ENCODE data around the gene CX3CL1. TPM values are rescaled to one million over a fixed set of nuclear protein-coding genes. Genes with fewer than 3 reads are reported as not detected.
"Not testable (repeated sequence)": the region's sequence is repeated elsewhere in the genome, so short reads cannot be mapped to it uniquely, and the experiment has no call there.

CX3CL1 gene
- total and polyA plus RNA-seq, 9 of the 15 experiments (the other 6 are each of a cell fraction or from before 2014, with no cell fraction given): 0.09 TPM; not detected in 8

GRCh38 chr16:57343221-57343620 lies 29.1 kb upstream of the CX3CL1 start:
- H3K27ac ChIP-seq (ENCODE audit: extremely low read depth, low read depth, low read length): no peak overlapping the region
- in situ Hi-C loops (cut with MboI) (no loop called here), intact Hi-C loops (cut with micrococcal nuclease) (no loop called here)
- no peak overlapping the region for H3K9ac ChIP-seq (ENCODE audit: insufficient read depth in 1 of 2, low read depth in 2 of 2, low read length in 2 of 2)
- no peaks in the 10 kb centered on the region for H3K9me3 ChIP-seq (replicated peaks; ENCODE audit: control insufficient read depth, insufficient read depth, low read depth, low read length)
- TF ChIP-seq CTCF (IDR thresholded peaks at IDR 0.05 in 2 of 3, conservative IDR thresholded peaks at IDR 0.05 in 1 of 3; ENCODE audit: insufficient read depth in 2 of 3, low read depth in 1 of 3, low read length in 3 of 3): no peak
- TF ChIP-seq EWSR1 (IDR thresholded peaks at IDR 0.05; ENCODE audit: borderline replicate concordance, low read depth, partially characterized antibody): no peak
- no peak for TF ChIP-seq MAFK (IDR thresholded peaks at IDR 0.05; ENCODE audit: low read length)
- no peak for TF ChIP-seq TAF7 (tag; IDR thresholded peaks at IDR 0.05)
- no peak for TF ChIP-seq CHAMP1 (IDR thresholded peaks at IDR 0.05)
- no peak for TF ChIP-seq POLR2G (IDR thresholded peaks at IDR 0.05; ENCODE audit: low read depth, low read length)
- TF ChIP-seq ILF3 (IDR thresholded peaks at IDR 0.05; ENCODE audit: borderline replicate concordance): no peak
- no peak for TF ChIP-seq KLF16 (IDR thresholded peaks at IDR 0.05)
- TF ChIP-seq ZNF76 (CRISPR knock-in tag; IDR thresholded peaks at IDR 0.05; ENCODE audit: borderline replicate concordance): no peak
- TF ChIP-seq ZNF146 (CRISPR knock-in tag; IDR thresholded peaks at IDR 0.05; ENCODE audit: unreplicated experiment): no peak
- ATAC-seq (no peak), DNase-seq (ENCODE audit: extremely low read depth in 1 of 4, low spot score in 3 of 4) (no peak), FAIRE-seq (no peak)
- no TSS peak for BruUV-seq (replicated peaks)
- no peak overlapping the region for H3K4me3 ChIP-seq
- peaks cover 10 to 34% of the 10 kb centered on the region in 2 experiments; a peak in 4 of 5 replicates for H3K27me3 ChIP-seq (ENCODE audit: control insufficient read depth in 2 of 2, insufficient read depth in 2 of 2, low read length in 2 of 2)
- H3K9me1 ChIP-seq (ENCODE audit: control insufficient read depth, insufficient read depth, low read length): no peaks in the 10 kb centered on the region
- CTCF ChIA-PET (ENCODE audit: low intra/inter-chr PET ratio): no interaction called here
- no peak overlapping the region for H3K4me2 ChIP-seq (ENCODE audit: insufficient read depth, low read length)
- no peaks in the 10 kb centered on the region; a peak in 1 of 5 replicates for H3K4me1 ChIP-seq (replicated peaks in 1 of 2; ENCODE audit: control insufficient read depth in 2 of 2, insufficient read depth in 2 of 2, low read length in 2 of 2)
- H4K20me1 ChIP-seq (replicated peaks; ENCODE audit: control insufficient read depth, insufficient read depth, low read length): no peaks in the 10 kb centered on the region
- no peaks in the 10 kb centered on the region for H3K36me3 ChIP-seq (ENCODE audit: control insufficient read depth, insufficient read depth, low read length)
- WGBS (ENCODE audit: insufficient coverage, low coverage, missing lambda C conversion rate): under 1% methylated on average over 7 of the region's 7 CpGs
- H2AFZ ChIP-seq (ENCODE audit: low read depth, low read length): no peak overlapping the region
- H3K79me2 ChIP-seq (ENCODE audit: control insufficient read depth, insufficient read depth, low read length): no peaks in the 10 kb centered on the region
- POLR2A ChIA-PET: interaction anchor here (0.6 kb wide), 1 partner anchor 177 kb away, joined by 3 read pairs; no protein-coding TSS in a partner anchor

- H3K27ac ChIP-seq (ENCODE audit: extremely low read depth, low read depth, low read length); H3K79me2 ChIP-seq (ENCODE audit: control insufficient read depth, insufficient read depth, low read length); H3K36me3 ChIP-seq (ENCODE audit: control insufficient read depth, insufficient read depth, low read length); BruUV-seq (replicated peaks); CTCF ChIA-PET (ENCODE audit: low intra/inter-chr PET ratio); intact Hi-C loops (cut with micrococcal nuclease); FAIRE-seq; H3K9me1 ChIP-seq (ENCODE audit: control insufficient read depth, insufficient read depth, low read length); DNase-seq (ENCODE audit: extremely low read depth in 1 of 4, low spot score in 3 of 4); H4K20me1 ChIP-seq (replicated peaks; ENCODE audit: control insufficient read depth, insufficient read depth, low read length); in situ Hi-C loops (cut with MboI); H3K4me1 ChIP-seq (replicated peaks in 1 of 2; ENCODE audit: control insufficient read depth in 2 of 2, insufficient read depth in 2 of 2, low read length in 2 of 2); H2AFZ ChIP-seq (ENCODE audit: low read depth, low read length); H3K4me2 ChIP-seq (ENCODE audit: insufficient read depth, low read length); H3K4me3 ChIP-seq; H3K9me3 ChIP-seq (replicated peaks; ENCODE audit: control insufficient read depth, insufficient read depth, low read depth, low read length); ATAC-seq; H3K9ac ChIP-seq (ENCODE audit: insufficient read depth in 1 of 2, low read depth in 2 of 2, low read length in 2 of 2): not testable (repeated sequence)
- 8% methylated on average over 5 of the region's 5 CpGs for WGBS (ENCODE audit: insufficient coverage, low coverage, missing lambda C conversion rate)
- POLR2A ChIA-PET: interaction anchor here (0.6 kb wide), 1 partner anchor 176 kb away, joined by 3 read pairs; no protein-coding TSS in a partner anchor
- H3K27me3 ChIP-seq (ENCODE audit: control insufficient read depth in 2 of 2, insufficient read depth in 2 of 2, low read length in 2 of 2): peaks cover 12 to 35% of the 10 kb centered on the region in 2 experiments; a peak in 4 of 5 replicates
Measured at GRCh38 chr16:57344094-57344493, 28.2 kb upstream of the CX3CL1 start.

Measured in K562 (cell line).